Raji (cell line): Measurements from ENCODE around the gene TARM1.

Experiments
- POLR2A ChIP-seq: IDR thresholded peaks from 2 replicates; pipeline ENCODE4 v1.6.1; 2011; ENCODE audit warnings: low read depth, low read length, control low read depth; ENCODE audit not compliant: insufficient read depth

The TARM1 gene

GRCh38 chr19:54045771-54046170, 35.4 kb downstream of the TARM1 start:
- TF ChIP-seq POLR2A, result no peak

- no peak for TF ChIP-seq POLR2A
These were observed 38.2 kb downstream of the TARM1 start for GRCh38 chr19:54042989-54043388.

GRCh38 chr19:54041969-54042606, 39.1 kb downstream of the TARM1 start:
- TF ChIP-seq POLR2A, result no peak

GRCh38 chr19:54040003-54040402, 41.2 kb downstream of the TARM1 start:
- no peak for TF ChIP-seq POLR2A

- TF ChIP-seq POLR2A, result no peak
These were observed 45.7 kb downstream of the TARM1 start for GRCh38 chr19:54035215-54036178.

- TF ChIP-seq POLR2A, result no peak
These were observed 50.1 kb downstream of the TARM1 start for GRCh38 chr19:54030895-54031586.

- TF ChIP-seq POLR2A, result no peak
These were observed 51.2 kb downstream of the TARM1 start for GRCh38 chr19:54029930-54030490.

GRCh38 chr19:54029301-54029700, 51.9 kb downstream of the TARM1 start:
- no peak for TF ChIP-seq POLR2A

GRCh38 chr19:54026656-54027055, 54.5 kb downstream of the TARM1 start:
- no peak for TF ChIP-seq POLR2A

GRCh38 chr19:54024660-54025059, 56.5 kb downstream of the TARM1 start:
- TF ChIP-seq POLR2A, result no peak

GRCh38 chr19:54023191-54023590, 58.0 kb downstream of the TARM1 start:
- no peak for TF ChIP-seq POLR2A

GRCh38 chr19:54021932-54022331, 59.2 kb downstream of the TARM1 start:
- no peak for TF ChIP-seq POLR2A

- TF ChIP-seq POLR2A, result no peak
These were observed 59.8 kb downstream of the TARM1 start for GRCh38 chr19:54021363-54021762.
